Measurements from ENCODE around the gene DDX41.
"Not testable (repeated sequence)": the region's sequence is repeated elsewhere in the genome, so short reads cannot be mapped to it uniquely, and the experiment has no call there.

Gene DDX41

GRCh38 chr5:177536386-177536785 lies 19.6 kb upstream of the DDX41 start:
- DNase-seq (ENCODE audit: extremely low read depth, low read depth) = no peak
- TF ChIP-seq CTCF (IDR thresholded peaks at IDR 0.05; ENCODE audit: low read depth, low read length) = no peak

- TF ChIP-seq CTCF (IDR thresholded peaks at IDR 0.05; ENCODE audit: low read depth, low read length) = no peak
These were observed 18.4 kb upstream of the DDX41 start for GRCh38 chr5:177535125-177535524.

DNA sequence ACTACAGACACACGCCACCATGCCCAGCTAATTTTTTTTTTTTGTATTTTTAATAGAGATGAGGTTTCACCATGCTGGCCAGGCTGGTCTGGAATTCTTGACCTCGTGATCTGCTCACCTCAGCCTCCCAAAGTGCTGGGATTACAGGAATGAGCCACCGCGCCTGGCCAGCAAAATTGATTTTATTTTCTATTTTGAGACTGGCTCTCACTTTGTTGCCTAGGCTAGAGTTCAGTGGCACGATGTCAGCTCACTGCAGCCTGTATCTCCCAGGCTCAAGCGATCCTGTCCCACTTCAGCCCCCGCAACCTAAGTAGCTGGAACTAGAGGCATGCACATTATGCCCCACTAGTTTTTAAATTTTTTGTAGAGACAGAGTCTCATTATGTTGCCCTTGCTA lies 17.7 kb upstream of the DDX41 start:
- not testable (repeated sequence) for DNase-seq (ENCODE audit: extremely low read depth, low read depth)

More at GRCh38 chr5:177535125-177535524, 18.4 kb upstream of the DDX41 start:
- DNase-seq (ENCODE audit: extremely low read depth, low read depth) = no peak

- TF ChIP-seq CTCF (IDR thresholded peaks at IDR 0.05; ENCODE audit: low read depth, low read length) = no peak
- DNase-seq (ENCODE audit: extremely low read depth, low read depth) = no peak
These were observed 14.6 kb upstream of the DDX41 start for GRCh38 chr5:177531209-177531940.

- DNase-seq (ENCODE audit: extremely low read depth, low read depth) = no peak
- no peak for TF ChIP-seq CTCF (IDR thresholded peaks at IDR 0.05; ENCODE audit: low read depth, low read length)
These were observed 13.9 kb upstream of the DDX41 start for GRCh38 chr5:177530638-177531037.

- TF ChIP-seq CTCF (IDR thresholded peaks at IDR 0.05; ENCODE audit: low read depth, low read length) = no peak
- no peak for DNase-seq (ENCODE audit: extremely low read depth, low read depth)
These were observed 12.8 kb upstream of the DDX41 start for GRCh38 chr5:177529247-177530203.

GRCh38 chr5:177528631-177529030 lies 11.9 kb upstream of the DDX41 start:
- DNase-seq (ENCODE audit: extremely low read depth, low read depth) = no peak
- no peak for TF ChIP-seq CTCF (IDR thresholded peaks at IDR 0.05; ENCODE audit: low read depth, low read length)
